K562 (cell line): ENCODE measurements around the gene ZNF689. TPM values are rescaled to one million over a fixed set of nuclear protein-coding genes. Genes with fewer than 3 reads are reported as not detected.

ENCODE experiments used
- CSDE1 ChIP-seq, 2 experiments: fragments of 450-650 bp; IDR thresholded peaks; 2 replicates each; pipeline ENCODE4 v1.6.1; 2016; ENCODE audit warnings: mild to moderate bottlenecking in 1 of 2
- GTF2A2 ChIP-seq: IDR thresholded peaks from 2 replicates; pipeline ENCODE4 v1.6.1; 2016; ENCODE audit warnings: mild to moderate bottlenecking, missing genetic modification characterization, missing compliant biosample characterization
- HDAC2 ChIP-seq: fragments of 450-650 bp; IDR thresholded peaks from 2 replicates; pipeline ENCODE4 v1.6.1; 2016; ENCODE audit warnings: mild to moderate bottlenecking
- IFI16 ChIP-seq: fragments of 250-450 bp; sonication (Bioruptor Pico); IDR thresholded peaks from 2 replicates; pipeline ENCODE4 v2.1.2; 2022; ENCODE audit warnings: mild to moderate bottlenecking, inconsistent platforms
- JUN ChIP-seq, 2 experiments: sonication (generic) in 1 of 2; formaldehyde crosslinking in 1 of 2; IDR thresholded peaks; 2 replicates each; pipeline versions ENCODE4 v1.6.1 to v1.8.0; 2012 to 2022; ENCODE audit warnings: borderline replicate concordance in 2 of 2, mild to moderate bottlenecking in 2 of 2, improper control_type of control experiment in 1 of 2, low read depth in 1 of 2, low read length in 1 of 2, missing genetic modification reagents in 1 of 2
- NFIC ChIP-seq: fragments of 450-650 bp; IDR thresholded peaks from 2 replicates; pipeline ENCODE4 v1.6.1; 2017; ENCODE audit warnings: mild to moderate bottlenecking, inconsistent platforms
- POLR2AphosphoS2 ChIP-seq: IDR thresholded peaks from 2 replicates; pipeline ENCODE4 v1.6.1; 2012; ENCODE audit warnings: low read length, improper control_type of control experiment
- RBFOX2 ChIP-seq: fragments of 200-400 bp; formaldehyde crosslinking; IDR thresholded peaks from 2 replicates; pipeline ENCODE4 v1.6.1; 2017; ENCODE audit warnings: low read depth, mild to moderate bottlenecking, low read length, moderate library complexity
- SREBF1 ChIP-seq: fragments of 150-350 bp; IDR thresholded peaks from 2 replicates; pipeline ENCODE4 v1.6.1; 2014; ENCODE audit warnings: antibody characterized with exemption, low read depth, low read length, borderline replicate concordance
- ZBTB9 ChIP-seq: fragments of 450-650 bp; formaldehyde crosslinking; IDR thresholded peaks from 2 replicates; pipeline ENCODE4 v1.4.0; 2020; ENCODE audit warnings: mild to moderate bottlenecking, moderate library complexity
- ZNF347 ChIP-seq: fragments of 450-650 bp; formaldehyde crosslinking; IDR thresholded peaks from 2 replicates; pipeline ENCODE4 v1.4.0; 2020; ENCODE audit warnings: low read depth, mild to moderate bottlenecking, moderate library complexity
- polyA plus RNA-seq, 8 experiments: library from polyadenylated mRNA; depleted of rRNA in 4 of 8; stranded (reverse) in 5 of 8; unstranded in 3 of 8; fragments of >200 nt; fragmentation: Nextera tagmentation in 2 of 8; fragmentation: Illumina TruSeq in 1 of 8; extraction: Ambion mirVana in 2 of 8; extraction: Trizol in 1 of 8; gene quantifications; 2 replicates each; pipeline versions ENCODE4 v1.2.1 to v1.2.3, GENCODE V29; 2011 to 2014; ENCODE audit warnings: inconsistent platforms in 1 of 8, missing spikeins in 1 of 8
- total RNA-seq, 7 experiments: library from RNA; depleted of rRNA in 6 of 7; stranded (reverse); fragments of >200 nt in 6 of 7; fragmentation: Illumina TruSeq in 2 of 7; extraction: Trizol in 2 of 7; gene quantifications; 2 replicates each; pipeline versions ENCODE4 v1.2.1 to v1.2.3, GENCODE V29; 2011 to 2021; ENCODE audit warnings: low replicate concordance in 1 of 7
- TF ChIP-seq, protein P1 (sequence below): sonication (generic); formaldehyde crosslinking; IDR thresholded peaks from 2 replicates; pipeline ENCODE4 v1.8.0; 2022; ENCODE audit warnings: missing genetic modification reagents, mild to moderate bottlenecking, moderate library complexity, borderline replicate concordance
- TF ChIP-seq, protein P2 (sequence below): sonication (generic); formaldehyde crosslinking; IDR thresholded peaks from 2 replicates; pipeline ENCODE4 v1.8.0; 2022; ENCODE audit warnings: mild to moderate bottlenecking, low read depth, missing genetic modification reagents
- TF ChIP-seq, protein P3 (sequence below): fragments of 250-450 bp; sonication (Bioruptor Pico); IDR thresholded peaks from 2 replicates; pipeline ENCODE4 v1.8.0; 2022; ENCODE audit warnings: inconsistent platforms, mild to moderate bottlenecking, moderate library complexity, borderline replicate concordance
- TF ChIP-seq, protein P4 (sequence below): sonication (generic); formaldehyde crosslinking; IDR thresholded peaks from 2 replicates; pipeline ENCODE4 v1.8.0; 2023; ENCODE audit warnings: mild to moderate bottlenecking, missing genetic modification reagents

ZNF689 gene
- total and polyA plus RNA-seq, 9 of the 15 experiments (the other 6 are each of a cell fraction or from before 2014, with no cell fraction given) = 5.4 to 15.4 (median 10.8) TPM

- TF ChIP-seq, protein P1, sequence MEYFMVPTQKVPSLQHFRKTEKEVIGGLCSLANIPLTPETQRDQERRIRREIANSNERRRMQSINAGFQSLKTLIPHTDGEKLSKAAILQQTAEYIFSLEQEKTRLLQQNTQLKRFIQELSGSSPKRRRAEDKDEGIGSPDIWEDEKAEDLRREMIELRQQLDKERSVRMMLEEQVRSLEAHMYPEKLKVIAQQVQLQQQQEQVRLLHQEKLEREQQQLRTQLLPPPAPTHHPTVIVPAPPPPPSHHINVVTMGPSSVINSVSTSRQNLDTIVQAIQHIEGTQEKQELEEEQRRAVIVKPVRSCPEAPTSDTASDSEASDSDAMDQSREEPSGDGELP (CRISPR knock-in tag) = peak; percentile 85
- TF ChIP-seq ZNF347 (CRISPR knock-in tag) = no peak
- peak; percentile 65; the same call in 1 of the 2 replicates for TF ChIP-seq ZBTB9 (CRISPR knock-in tag)
- TF ChIP-seq GTF2A2 (tag) = 0 out of 2 replicates have a peak, but pooled peaks have one; percentile 20
- TF ChIP-seq JUN (IDR thresholded peaks at IDR 0.05; ENCODE audit: borderline replicate concordance, low read depth, low read length) = no peak
- TF ChIP-seq JUN (CRISPR knock-in tag; IDR thresholded peaks at IDR 0.05; ENCODE audit: borderline replicate concordance) = no peak
- no peak for TF ChIP-seq SREBF1
- TF ChIP-seq CSDE1 (IDR thresholded peaks at IDR 0.05) = peak in 1 of 2 experiments; percentile 94
- TF ChIP-seq HDAC2 = peak; percentile 76; the same call in 1 of the 2 replicates
- TF ChIP-seq IFI16 (CRISPR knock-in tag) = no peak
- peak; percentile 84 for TF ChIP-seq RBFOX2
- TF ChIP-seq, protein P2, sequence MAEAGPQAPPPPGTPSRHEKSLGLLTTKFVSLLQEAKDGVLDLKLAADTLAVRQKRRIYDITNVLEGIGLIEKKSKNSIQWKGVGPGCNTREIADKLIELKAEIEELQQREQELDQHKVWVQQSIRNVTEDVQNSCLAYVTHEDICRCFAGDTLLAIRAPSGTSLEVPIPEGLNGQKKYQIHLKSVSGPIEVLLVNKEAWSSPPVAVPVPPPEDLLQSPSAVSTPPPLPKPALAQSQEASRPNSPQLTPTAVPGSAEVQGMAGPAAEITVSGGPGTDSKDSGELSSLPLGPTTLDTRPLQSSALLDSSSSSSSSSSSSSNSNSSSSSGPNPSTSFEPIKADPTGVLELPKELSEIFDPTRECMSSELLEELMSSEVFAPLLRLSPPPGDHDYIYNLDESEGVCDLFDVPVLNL = peak; percentile 98
- no peak; the same call in 1 of the 2 replicates for TF ChIP-seq NFIC
- TF ChIP-seq, protein P3, sequence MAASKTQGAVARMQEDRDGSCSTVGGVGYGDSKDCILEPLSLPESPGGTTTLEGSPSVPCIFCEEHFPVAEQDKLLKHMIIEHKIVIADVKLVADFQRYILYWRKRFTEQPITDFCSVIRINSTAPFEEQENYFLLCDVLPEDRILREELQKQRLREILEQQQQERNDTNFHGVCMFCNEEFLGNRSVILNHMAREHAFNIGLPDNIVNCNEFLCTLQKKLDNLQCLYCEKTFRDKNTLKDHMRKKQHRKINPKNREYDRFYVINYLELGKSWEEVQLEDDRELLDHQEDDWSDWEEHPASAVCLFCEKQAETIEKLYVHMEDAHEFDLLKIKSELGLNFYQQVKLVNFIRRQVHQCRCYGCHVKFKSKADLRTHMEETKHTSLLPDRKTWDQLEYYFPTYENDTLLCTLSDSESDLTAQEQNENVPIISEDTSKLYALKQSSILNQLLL (CRISPR knock-in tag) = no peak
- TF ChIP-seq POLR2AphosphoS2 = no peak
- TF ChIP-seq, protein P4, sequence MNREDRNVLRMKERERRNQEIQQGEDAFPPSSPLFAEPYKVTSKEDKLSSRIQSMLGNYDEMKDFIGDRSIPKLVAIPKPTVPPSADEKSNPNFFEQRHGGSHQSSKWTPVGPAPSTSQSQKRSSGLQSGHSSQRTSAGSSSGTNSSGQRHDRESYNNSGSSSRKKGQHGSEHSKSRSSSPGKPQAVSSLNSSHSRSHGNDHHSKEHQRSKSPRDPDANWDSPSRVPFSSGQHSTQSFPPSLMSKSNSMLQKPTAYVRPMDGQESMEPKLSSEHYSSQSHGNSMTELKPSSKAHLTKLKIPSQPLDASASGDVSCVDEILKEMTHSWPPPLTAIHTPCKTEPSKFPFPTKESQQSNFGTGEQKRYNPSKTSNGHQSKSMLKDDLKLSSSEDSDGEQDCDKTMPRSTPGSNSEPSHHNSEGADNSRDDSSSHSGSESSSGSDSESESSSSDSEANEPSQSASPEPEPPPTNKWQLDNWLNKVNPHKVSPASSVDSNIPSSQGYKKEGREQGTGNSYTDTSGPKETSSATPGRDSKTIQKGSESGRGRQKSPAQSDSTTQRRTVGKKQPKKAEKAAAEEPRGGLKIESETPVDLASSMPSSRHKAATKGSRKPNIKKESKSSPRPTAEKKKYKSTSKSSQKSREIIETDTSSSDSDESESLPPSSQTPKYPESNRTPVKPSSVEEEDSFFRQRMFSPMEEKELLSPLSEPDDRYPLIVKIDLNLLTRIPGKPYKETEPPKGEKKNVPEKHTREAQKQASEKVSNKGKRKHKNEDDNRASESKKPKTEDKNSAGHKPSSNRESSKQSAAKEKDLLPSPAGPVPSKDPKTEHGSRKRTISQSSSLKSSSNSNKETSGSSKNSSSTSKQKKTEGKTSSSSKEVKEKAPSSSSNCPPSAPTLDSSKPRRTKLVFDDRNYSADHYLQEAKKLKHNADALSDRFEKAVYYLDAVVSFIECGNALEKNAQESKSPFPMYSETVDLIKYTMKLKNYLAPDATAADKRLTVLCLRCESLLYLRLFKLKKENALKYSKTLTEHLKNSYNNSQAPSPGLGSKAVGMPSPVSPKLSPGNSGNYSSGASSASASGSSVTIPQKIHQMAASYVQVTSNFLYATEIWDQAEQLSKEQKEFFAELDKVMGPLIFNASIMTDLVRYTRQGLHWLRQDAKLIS (CRISPR knock-in tag) = no peak; the same call in 1 of the 2 replicates
Measured at GRCh38 chr16:30571445-30572322, 38.5 kb downstream of the ZNF689 start, which contains the start of gene ZNF688 (continued).
